Endometrial microvascular endothelial cells (primary cell): ENCODE results near the gene YEATS2. TPM values are rescaled to one million over a fixed set of nuclear protein-coding genes. Genes with fewer than 3 reads are reported as not detected.

Source experiments
- total RNA-seq: library from RNA; depleted of rRNA; stranded (reverse); fragments of >200 nt; gene quantifications from one replicate; pipeline ENCODE4 v1.2.3, GENCODE V29; 2015; ENCODE audit errors: inconsistent ontology term

Gene YEATS2
- total RNA-seq, 1 donor from 2014 or later: 31.2 TPM

Other genes starting within 250 kb of the YEATS2 start
- gene KLHL6, start 142.1 kb upstream of the YEATS2 start, total RNA-seq: 6.5 TPM
- gene KLHL24, start 62.2 kb upstream of the YEATS2 start, total RNA-seq: 25.2 TPM
- 4.0 TPM for gene MAP6D1, start 127.8 kb downstream of the YEATS2 start, total RNA-seq
- gene PARL, start 187.1 kb downstream of the YEATS2 start, total RNA-seq: 37.4 TPM